ENCODE measurements around the gene PXDN. TPM values are rescaled to one million over a fixed set of nuclear protein-coding genes. Genes with fewer than 3 reads are reported as not detected.

PXDN gene
- total RNA-seq, 1 donor from 2014 or later: 576 TPM

DNA sequence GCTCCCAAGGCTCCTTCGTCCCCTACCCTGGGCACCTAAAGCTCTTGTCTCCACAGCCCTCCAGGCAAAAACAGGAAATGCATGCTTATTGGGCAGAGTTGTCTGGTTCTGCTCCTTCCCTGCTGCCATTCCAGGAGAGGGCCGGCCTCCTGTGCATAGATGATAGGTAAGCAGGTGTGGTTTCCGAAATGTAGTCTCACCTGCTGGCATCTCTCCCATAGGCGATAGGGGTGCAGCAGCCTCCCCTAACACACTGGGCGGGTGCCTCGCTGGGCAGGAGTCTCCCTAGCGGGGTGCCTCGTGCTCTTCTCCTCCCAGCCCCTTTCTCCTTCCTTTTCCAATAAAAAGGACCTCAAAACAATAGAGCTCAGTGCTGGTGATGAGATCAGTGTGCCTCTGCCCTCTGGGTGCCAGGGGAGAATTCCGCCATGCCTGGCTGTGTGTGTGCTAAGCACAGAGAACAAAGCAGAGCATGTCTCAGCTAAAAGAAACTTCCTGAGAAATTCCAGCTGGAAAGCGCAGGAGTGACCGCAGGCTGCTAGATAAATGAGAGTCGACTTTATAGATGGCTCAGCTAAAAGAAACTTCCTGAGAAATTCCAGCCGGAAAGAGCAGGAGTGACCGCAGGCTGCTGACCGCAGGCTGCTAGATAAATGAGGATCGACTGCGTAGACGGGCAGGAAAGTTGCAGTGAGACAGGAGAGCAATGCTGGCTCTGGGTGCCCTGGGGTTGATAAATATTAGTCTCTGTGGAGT lies 11.3 kb upstream of the PXDN start:
- TF ChIP-seq, protein P1, sequence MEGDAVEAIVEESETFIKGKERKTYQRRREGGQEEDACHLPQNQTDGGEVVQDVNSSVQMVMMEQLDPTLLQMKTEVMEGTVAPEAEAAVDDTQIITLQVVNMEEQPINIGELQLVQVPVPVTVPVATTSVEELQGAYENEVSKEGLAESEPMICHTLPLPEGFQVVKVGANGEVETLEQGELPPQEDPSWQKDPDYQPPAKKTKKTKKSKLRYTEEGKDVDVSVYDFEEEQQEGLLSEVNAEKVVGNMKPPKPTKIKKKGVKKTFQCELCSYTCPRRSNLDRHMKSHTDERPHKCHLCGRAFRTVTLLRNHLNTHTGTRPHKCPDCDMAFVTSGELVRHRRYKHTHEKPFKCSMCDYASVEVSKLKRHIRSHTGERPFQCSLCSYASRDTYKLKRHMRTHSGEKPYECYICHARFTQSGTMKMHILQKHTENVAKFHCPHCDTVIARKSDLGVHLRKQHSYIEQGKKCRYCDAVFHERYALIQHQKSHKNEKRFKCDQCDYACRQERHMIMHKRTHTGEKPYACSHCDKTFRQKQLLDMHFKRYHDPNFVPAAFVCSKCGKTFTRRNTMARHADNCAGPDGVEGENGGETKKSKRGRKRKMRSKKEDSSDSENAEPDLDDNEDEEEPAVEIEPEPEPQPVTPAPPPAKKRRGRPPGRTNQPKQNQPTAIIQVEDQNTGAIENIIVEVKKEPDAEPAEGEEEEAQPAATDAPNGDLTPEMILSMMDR (IDR thresholded peaks at IDR 0.05): no peak
- H3K4me3 Mint-ChIP-seq (ENCODE audit: unreplicated experiment): no peak overlapping the region
- no peaks in the 10 kb centered on the region for H3K9me3 Mint-ChIP-seq (ENCODE audit: low read depth)
- peaks cover 18% of the 10 kb centered on the region for H3K4me1 Mint-ChIP-seq (ENCODE audit: low read depth)
- H3K36me3 Mint-ChIP-seq (ENCODE audit: low read depth): no peaks in the 10 kb centered on the region
- H3K27ac Mint-ChIP-seq (ENCODE audit: unreplicated experiment): peak overlapping the region; percentile 61
- peaks cover 2% of the 10 kb centered on the region for H3K27me3 Mint-ChIP-seq (ENCODE audit: low read depth)
- no peak for DNase-seq (ENCODE audit: low spot score)

DNA sequence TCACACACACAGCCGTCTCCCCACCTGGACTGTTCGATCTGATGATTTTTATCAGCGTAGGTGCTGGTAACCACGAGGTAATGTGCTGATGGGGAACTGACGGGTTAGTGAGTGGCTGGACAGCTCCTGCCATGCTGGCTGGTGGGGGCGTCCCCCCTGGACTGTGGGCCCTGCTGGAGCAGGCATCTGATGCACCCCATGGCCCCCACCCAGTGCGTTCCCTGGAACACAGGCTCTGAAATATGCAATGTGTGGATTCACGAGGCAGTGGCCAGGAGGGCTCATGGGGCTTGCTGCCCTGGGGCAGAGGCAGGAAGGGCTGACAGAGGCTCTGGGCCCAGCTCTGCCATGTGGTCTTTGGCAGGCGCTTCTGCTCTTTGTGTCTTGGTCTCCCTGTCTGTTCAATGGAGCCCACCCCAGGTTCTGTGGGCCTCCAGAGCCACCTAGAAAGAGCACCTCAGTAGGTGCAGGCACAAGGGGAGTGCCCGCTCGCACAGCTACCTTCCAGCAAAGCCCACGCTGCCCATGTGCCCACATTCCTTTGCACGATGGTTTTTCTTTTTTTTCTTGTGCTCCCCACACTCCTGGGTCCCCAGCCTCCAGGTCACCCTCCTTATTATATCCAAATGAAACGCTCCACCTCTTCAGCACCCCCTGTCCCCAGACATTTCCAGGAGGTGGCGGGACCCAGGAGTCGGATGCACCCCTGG lies 10.3 kb upstream of the PXDN start:
- no peak for DNase-seq (ENCODE audit: low spot score)
- Mint-ChIP-seq H3K4me3 (ENCODE audit: unreplicated experiment) (no peak overlapping the region), H3K27me3 (ENCODE audit: low read depth) (peaks cover 2% of the 10 kb centered on the region), H3K9me3 (ENCODE audit: low read depth) (no peaks in the 10 kb centered on the region), H3K4me1 (ENCODE audit: low read depth) (peaks cover 19% of the 10 kb centered on the region), H3K27ac (ENCODE audit: unreplicated experiment) (no peak overlapping the region), H3K36me3 (ENCODE audit: low read depth) (no peaks in the 10 kb centered on the region)
- TF ChIP-seq, protein P1 (IDR thresholded peaks at IDR 0.05): no peak

DNA sequence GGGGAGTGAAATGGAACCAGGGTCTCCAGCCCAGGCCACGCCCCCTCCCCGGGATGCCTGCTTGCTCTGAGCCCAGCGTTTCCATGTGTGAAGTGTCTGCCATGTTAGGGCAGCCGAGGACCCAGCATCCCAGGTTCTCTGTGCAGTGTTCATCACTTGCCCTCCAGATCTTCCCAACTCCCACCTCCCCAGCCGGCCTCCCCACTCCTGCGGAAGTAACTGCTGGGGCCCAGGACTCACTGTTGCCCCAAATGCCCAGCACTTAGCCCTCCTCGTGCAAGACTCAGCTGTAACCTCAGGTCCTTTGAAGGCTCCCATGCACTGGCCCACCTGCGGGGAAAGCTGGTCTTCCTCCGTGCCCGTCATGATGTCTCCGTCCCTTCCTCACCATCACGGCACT lies 9.7 kb upstream of the PXDN start:
- Mint-ChIP-seq H3K4me1 (ENCODE audit: low read depth) (peaks cover 21% of the 10 kb centered on the region), H3K36me3 (ENCODE audit: low read depth) (no peaks in the 10 kb centered on the region), H3K9me3 (ENCODE audit: low read depth) (no peaks in the 10 kb centered on the region), H3K27me3 (ENCODE audit: low read depth) (peaks cover 2% of the 10 kb centered on the region), H3K27ac (ENCODE audit: unreplicated experiment) (no peak overlapping the region), H3K4me3 (ENCODE audit: unreplicated experiment) (no peak overlapping the region)
- TF ChIP-seq, protein P1 (IDR thresholded peaks at IDR 0.05): no peak
- no peak for DNase-seq (ENCODE audit: low spot score)

DNA sequence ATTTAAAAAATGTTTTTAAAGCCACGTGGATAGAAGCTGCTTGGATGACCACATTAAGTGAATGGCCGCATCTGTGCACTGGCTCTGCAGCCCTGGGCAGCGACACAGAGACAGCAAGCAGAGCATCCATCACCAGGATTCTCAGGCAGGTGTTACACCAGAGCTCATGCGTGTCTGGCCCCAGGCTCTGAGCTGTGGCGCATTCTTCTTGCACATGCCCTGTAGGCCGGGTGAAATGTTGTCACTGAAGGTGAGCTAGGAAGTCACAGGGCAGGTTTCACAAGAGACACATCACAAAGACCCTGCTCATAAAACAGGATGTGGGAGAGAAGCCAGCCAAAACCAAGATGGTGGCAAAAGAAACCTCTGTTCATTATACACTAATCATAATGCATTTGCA lies 8.4 kb upstream of the PXDN start:
- H3K36me3 Mint-ChIP-seq (ENCODE audit: low read depth): no peaks in the 10 kb centered on the region
- H3K27me3 Mint-ChIP-seq (ENCODE audit: low read depth): peaks cover 2% of the 10 kb centered on the region
- TF ChIP-seq, protein P1 (IDR thresholded peaks at IDR 0.05): no peak
- DNase-seq (ENCODE audit: low spot score): no peak
- no peaks in the 10 kb centered on the region for H3K9me3 Mint-ChIP-seq (ENCODE audit: low read depth)
- no peak overlapping the region for H3K27ac Mint-ChIP-seq (ENCODE audit: unreplicated experiment)
- H3K4me3 Mint-ChIP-seq (ENCODE audit: unreplicated experiment): no peak overlapping the region
- H3K4me1 Mint-ChIP-seq (ENCODE audit: low read depth): peaks cover 28% of the 10 kb centered on the region

DNA sequence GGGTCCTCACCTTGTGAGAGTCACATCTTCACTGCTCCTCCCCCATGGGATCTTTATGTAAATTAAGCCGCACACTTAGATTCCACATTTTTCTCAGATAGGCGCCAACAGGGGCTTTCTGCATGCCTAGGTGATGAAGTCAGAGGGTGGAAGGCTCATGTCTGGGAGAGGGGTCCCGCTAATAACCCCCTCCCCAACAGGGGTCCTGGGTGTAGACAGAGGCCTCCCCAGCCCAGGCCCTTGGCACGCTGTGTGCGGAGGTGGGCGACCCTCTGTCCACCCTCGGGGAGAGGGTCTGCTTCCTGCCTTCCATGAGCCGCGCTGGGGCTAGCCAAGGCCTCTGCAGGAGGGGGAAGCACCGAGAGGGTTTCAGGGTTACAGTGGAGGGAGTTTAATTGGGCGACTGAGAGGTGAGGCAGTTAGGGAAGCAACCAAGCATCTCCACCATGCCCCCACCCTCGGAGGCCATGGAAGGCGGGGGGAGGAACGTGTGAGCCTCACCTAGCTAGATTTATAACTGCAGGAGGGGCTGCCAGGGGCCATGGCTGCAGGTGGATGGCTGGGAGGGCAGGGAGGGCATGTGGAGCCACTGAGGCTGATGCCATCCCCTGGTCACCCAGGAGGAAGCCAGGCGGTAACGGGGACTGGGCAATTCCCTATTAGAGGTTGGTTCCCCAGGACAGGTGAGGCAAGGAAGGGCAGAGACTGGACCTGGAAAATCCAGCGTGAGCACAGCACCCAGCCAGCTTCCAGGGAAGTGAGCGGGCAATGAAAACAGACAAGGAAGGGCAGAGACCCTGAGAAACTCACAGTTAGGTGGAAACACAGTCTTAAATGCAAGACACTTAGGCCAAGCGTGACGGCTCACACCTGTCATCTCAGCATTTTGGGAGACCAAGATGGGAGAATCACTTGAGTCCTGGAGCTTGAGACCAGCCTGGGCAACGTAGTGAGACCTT lies 7.7 kb upstream of the PXDN start:
- DNase-seq (ENCODE audit: low spot score): no peak
- H3K9me3 Mint-ChIP-seq (ENCODE audit: low read depth): no peaks in the 10 kb centered on the region
- peaks cover 2% of the 10 kb centered on the region for H3K27me3 Mint-ChIP-seq (ENCODE audit: low read depth)
- TF ChIP-seq, protein P1 (IDR thresholded peaks at IDR 0.05): no peak
- no peak overlapping the region for H3K4me3 Mint-ChIP-seq (ENCODE audit: unreplicated experiment)
- H3K27ac Mint-ChIP-seq (ENCODE audit: unreplicated experiment): no peak overlapping the region
- no peaks in the 10 kb centered on the region for H3K36me3 Mint-ChIP-seq (ENCODE audit: low read depth)
- peaks cover 28% of the 10 kb centered on the region for H3K4me1 Mint-ChIP-seq (ENCODE audit: low read depth)

Data from chondrocyte (in vitro differentiated cells).